GM19193 (cell line): ENCODE results near the gene ASB18.

Experiments
- POLR2A ChIP-seq: IDR thresholded peaks from 4 replicates; pipeline ENCODE4 v1.6.1; 2011; ENCODE audit not compliant: insufficient read depth, insufficient read length; ENCODE audit errors: extremely low read depth

The ASB18 gene

GRCh38 chr2:236257136-236257535 lies 7.1 kb downstream of the ASB18 start:
- TF ChIP-seq POLR2A, result no peak

- no peak for TF ChIP-seq POLR2A
Observed at GRCh38 chr2:236256366-236256985, 7.7 kb downstream of the ASB18 start.

- no peak for TF ChIP-seq POLR2A
Observed at GRCh38 chr2:236254674-236255073, 9.5 kb downstream of the ASB18 start.

GRCh38 chr2:236254001-236254400 lies 10.2 kb downstream of the ASB18 start:
- TF ChIP-seq POLR2A, result no peak

GRCh38 chr2:236252602-236253001 lies 11.6 kb downstream of the ASB18 start:
- TF ChIP-seq POLR2A, result no peak

- no peak for TF ChIP-seq POLR2A
Observed at GRCh38 chr2:236250909-236251579, 13.2 kb downstream of the ASB18 start.

- TF ChIP-seq POLR2A, result no peak
Observed at GRCh38 chr2:236250286-236250685, 13.9 kb downstream of the ASB18 start.

- TF ChIP-seq POLR2A, result no peak
Observed at GRCh38 chr2:236249066-236249465, 15.1 kb downstream of the ASB18 start.

- no peak for TF ChIP-seq POLR2A
Observed at GRCh38 chr2:236246711-236247246, 17.4 kb downstream of the ASB18 start.

GRCh38 chr2:236244256-236244655 lies 19.9 kb downstream of the ASB18 start:
- TF ChIP-seq POLR2A, result no peak

- TF ChIP-seq POLR2A, result no peak
Observed at GRCh38 chr2:236242057-236242495, 22.1 kb downstream of the ASB18 start.

GRCh38 chr2:236241181-236242056 lies 22.8 kb downstream of the ASB18 start:
- no peak for TF ChIP-seq POLR2A

GRCh38 chr2:236240228-236240990 lies 23.8 kb downstream of the ASB18 start:
- TF ChIP-seq POLR2A, result no peak

- TF ChIP-seq POLR2A, result no peak
Observed at GRCh38 chr2:236239276-236240065, 24.7 kb downstream of the ASB18 start.
